HG02970 (cell line): ENCODE data around the gene TAF1A.
A peak's percentile ranks its signal among the peaks of the same experiment; 100 is the strongest.

Experiments used
- ATAC-seq: cut with Tn5 transposase; IDR thresholded peaks from one replicate; pipeline ENCODE4 v1.9.1; 2021; ENCODE audit warnings: mild to moderate bottlenecking, moderate library complexity, moderate number of reproducible peaks; ENCODE audit not compliant: unreplicated experiment, low FRiP score

TAF1A gene

GRCh38 chr1:222600281-222600680, 10.5 kb upstream of the TAF1A start:
- no peak for ATAC-seq

GRCh38 chr1:222596696-222597095, 7.0 kb upstream of the TAF1A start:
- ATAC-seq: no peak

GRCh38 chr1:222594789-222595188, 5.1 kb upstream of the TAF1A start:
- ATAC-seq: no peak

- ATAC-seq: no peak
These were observed 2.4 kb upstream of the TAF1A start for GRCh38 chr1:222592171-222592570.

- no peak for ATAC-seq
These were observed 1.6 kb downstream of the TAF1A start for GRCh38 chr1:222588135-222588534.

- no peak for ATAC-seq
These were observed 2.9 kb downstream of the TAF1A start for GRCh38 chr1:222586842-222587241.

GRCh38 chr1:222583079-222583478, 6.7 kb downstream of the TAF1A start:
- peak; percentile 74 for ATAC-seq

- no peak for ATAC-seq
These were observed 7.5 kb downstream of the TAF1A start for GRCh38 chr1:222582099-222582774.

GRCh38 chr1:222579316-222579715, 10.4 kb downstream of the TAF1A start:
- no peak for ATAC-seq

GRCh38 chr1:222570837-222571236, 18.9 kb downstream of the TAF1A start:
- no peak for ATAC-seq

GRCh38 chr1:222561656-222562055, 28.1 kb downstream of the TAF1A start:
- ATAC-seq: no peak

GRCh38 chr1:222557574-222557973, 32.2 kb downstream of the TAF1A start:
- no peak for ATAC-seq

GRCh38 chr1:222557148-222557547, 32.6 kb downstream of the TAF1A start:
- ATAC-seq: no peak

GRCh38 chr1:222555992-222556615, 33.6 kb downstream of the TAF1A start:
- ATAC-seq: no peak

GRCh38 chr1:222554177-222554576, 35.6 kb downstream of the TAF1A start:
- ATAC-seq: no peak

GRCh38 chr1:222552882-222553281, 36.9 kb downstream of the TAF1A start:
- ATAC-seq: no peak

- ATAC-seq: no peak
These were observed 41.6 kb downstream of the TAF1A start, which contains the start of gene HHIPL2 for GRCh38 chr1:222547944-222548671. Gene HHIPL2, minus strand, starts transcription at chr1:222548104. Its CDS starts 60 bp downstream, at chr1:222548044.

GRCh38 chr1:222547260-222547614, 42.5 kb downstream of the TAF1A start:
- ATAC-seq: no peak

GRCh38 chr1:222546548-222547259, 43.0 kb downstream of the TAF1A start:
- ATAC-seq: no peak

GRCh38 chr1:222546091-222546490, 43.6 kb downstream of the TAF1A start:
- ATAC-seq: no peak

- no peak for ATAC-seq
These were observed 45.9 kb downstream of the TAF1A start for GRCh38 chr1:222543817-222544216.
